Lung (tissue), 12 donors: ENCODE data around the gene CYP51A1. TPM values are rescaled to one million over a fixed set of nuclear protein-coding genes. Genes with fewer than 3 reads are reported as not detected.
"Not testable (repeated sequence)": the region's sequence is repeated elsewhere in the genome, so short reads cannot be mapped to it uniquely, and the experiment has no call there.

Experiments
- ATAC-seq: fragments of 200-7000 bp; cut with Tn5 transposase; one replicate; pipeline ENCODE4 v1.9.1; 2020; ENCODE audit warnings: moderate number of reproducible peaks; ENCODE audit not compliant: insufficient read depth, low FRiP score
- DNase-seq, 3 donors: peaks; one replicate each; pipeline ENCODE4 v3.0.0-alpha.2; 2013 to 2017
- H3K27ac ChIP-seq, 2 donors: one replicate each; pipeline ENCODE4 v1.5.1; 2013; ENCODE audit warnings: mild to moderate bottlenecking in 2 of 2, moderate library complexity in 2 of 2, control low read depth in 1 of 2, inconsistent platforms in 1 of 2, low read depth in 1 of 2, low read length in 1 of 2
- H3K27me3 ChIP-seq, 3 donors: one replicate each; pipeline ENCODE4 v1.5.1; 2013; ENCODE audit warnings: low read length in 2 of 3; ENCODE audit not compliant: control insufficient read depth in 3 of 3, insufficient read depth in 3 of 3
- H3K36me3 ChIP-seq, 4 donors: one replicate each; pipeline ENCODE4 v1.5.1; 2013; ENCODE audit warnings: low read length in 4 of 4, mild to moderate bottlenecking in 1 of 4, moderate library complexity in 1 of 4; ENCODE audit not compliant: control insufficient read depth in 4 of 4, insufficient read depth in 4 of 4
- H3K4me1 ChIP-seq, 5 donors: one replicate each; pipeline ENCODE4 v1.5.1; 2013; ENCODE audit warnings: low read length in 5 of 5, mild to moderate bottlenecking in 2 of 5, moderate library complexity in 1 of 5; ENCODE audit not compliant: control insufficient read depth in 5 of 5, insufficient read depth in 5 of 5
- H3K4me3 ChIP-seq: one replicate; pipeline ENCODE4 v1.5.1; 2013; ENCODE audit warnings: mild to moderate bottlenecking, control low read depth, moderate library complexity
- H3K9ac ChIP-seq, 2 donors: one replicate each; pipeline ENCODE4 v1.5.1; 2013; ENCODE audit warnings: low read length in 2 of 2, control low read depth in 1 of 2; ENCODE audit not compliant: insufficient read depth in 1 of 2
- H3K9me3 ChIP-seq, 4 donors: one replicate each; pipeline ENCODE4 v1.5.1; 2013; ENCODE audit warnings: low read length in 3 of 4, mild to moderate bottlenecking in 1 of 4, moderate library complexity in 1 of 4; ENCODE audit not compliant: control insufficient read depth in 4 of 4, insufficient read depth in 3 of 4
- WGBS, 2 donors: extraction: QIAGEN DNeasy Blood & Tissue Kit; methylation state at CpG; one replicate each; pipeline ENCODE4 v1.1.7; 2013; 5-methylcytosine and 5-hydroxymethylcytosine counted together
- polyA plus RNA-seq, 2 donors: library from polyadenylated mRNA; stranded (reverse); fragments of 200-250 nt; gene quantifications; one replicate each; pipeline ENCODE4 v1.2.1, GENCODE V29; 2013
- total RNA-seq, 2 donors: library from RNA; depleted of rRNA in 1 of 2; stranded (reverse); fragments of >200 nt in 1 of 2; gene quantifications; one replicate each; pipeline ENCODE4 v1.2.1, GENCODE V29; 2014 to 2021
- TF ChIP-seq, protein P1 (sequence below): IDR thresholded peaks from 2 replicates; pipeline ENCODE4 v1.5.1; 2012; ENCODE audit warnings: mild to moderate bottlenecking; ENCODE audit errors: control extremely low read depth, extremely low read depth
- donor health status: control.
- donor health status: control.
- donor health status: Bipolar disorder and iron deficiency.
- donor health status: healthy.
- donor health status: DM: yes; HTN: yes; CAD: no.

Gene CYP51A1
- total and polyA plus RNA-seq, 4 donors = 49.8 to 211 (median 117) TPM

DNA sequence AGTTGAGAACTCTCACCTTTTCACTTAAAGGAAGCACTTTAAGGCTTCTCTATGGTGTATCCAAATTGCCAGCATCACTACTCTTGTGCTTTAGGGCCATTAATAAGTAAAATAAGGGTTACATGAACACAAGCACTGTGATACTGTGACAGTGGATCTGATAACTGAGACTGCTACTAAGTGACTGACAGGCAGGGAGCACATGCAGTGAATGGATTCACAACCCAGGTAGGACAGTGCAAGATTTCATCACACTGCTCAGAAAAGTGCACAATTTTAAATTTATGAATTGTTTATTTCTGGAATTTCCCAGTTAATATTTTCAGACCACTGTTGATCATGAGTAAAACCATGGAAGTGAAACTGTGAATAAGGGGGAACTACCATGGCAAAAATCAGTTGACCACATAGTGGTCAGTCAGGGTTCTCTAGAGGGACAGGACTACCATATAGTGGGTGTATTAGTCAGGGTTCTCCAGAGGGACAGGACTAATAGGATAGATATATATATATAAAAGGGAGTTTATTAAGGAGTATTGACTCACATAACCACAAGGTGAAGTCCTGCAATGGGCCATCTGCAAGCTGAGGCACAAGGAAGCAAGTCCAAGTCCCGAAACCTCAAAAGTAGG, 20.9 kb upstream of the CYP51A1 start:
- no peak for ATAC-seq
- no peak overlapping the region for H3K27ac ChIP-seq
- no peak for DNase-seq
- H3K4me1 ChIP-seq = peaks cover 0 to 8% (median 0%) of the 10 kb centered on the region in 5 donors
- no peak overlapping the region for H3K9ac ChIP-seq
- H3K4me3 ChIP-seq = no peak overlapping the region
- TF ChIP-seq, protein P1, sequence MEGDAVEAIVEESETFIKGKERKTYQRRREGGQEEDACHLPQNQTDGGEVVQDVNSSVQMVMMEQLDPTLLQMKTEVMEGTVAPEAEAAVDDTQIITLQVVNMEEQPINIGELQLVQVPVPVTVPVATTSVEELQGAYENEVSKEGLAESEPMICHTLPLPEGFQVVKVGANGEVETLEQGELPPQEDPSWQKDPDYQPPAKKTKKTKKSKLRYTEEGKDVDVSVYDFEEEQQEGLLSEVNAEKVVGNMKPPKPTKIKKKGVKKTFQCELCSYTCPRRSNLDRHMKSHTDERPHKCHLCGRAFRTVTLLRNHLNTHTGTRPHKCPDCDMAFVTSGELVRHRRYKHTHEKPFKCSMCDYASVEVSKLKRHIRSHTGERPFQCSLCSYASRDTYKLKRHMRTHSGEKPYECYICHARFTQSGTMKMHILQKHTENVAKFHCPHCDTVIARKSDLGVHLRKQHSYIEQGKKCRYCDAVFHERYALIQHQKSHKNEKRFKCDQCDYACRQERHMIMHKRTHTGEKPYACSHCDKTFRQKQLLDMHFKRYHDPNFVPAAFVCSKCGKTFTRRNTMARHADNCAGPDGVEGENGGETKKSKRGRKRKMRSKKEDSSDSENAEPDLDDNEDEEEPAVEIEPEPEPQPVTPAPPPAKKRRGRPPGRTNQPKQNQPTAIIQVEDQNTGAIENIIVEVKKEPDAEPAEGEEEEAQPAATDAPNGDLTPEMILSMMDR = no peak
- no peaks in the 10 kb centered on the region for H3K9me3 ChIP-seq
- 98 to 100% methylated on average over 1 of the region's 1 CpG for WGBS, 2 donors
- H3K27me3 ChIP-seq = no peaks in the 10 kb centered on the region
- no peaks in the 10 kb centered on the region for H3K36me3 ChIP-seq

DNA sequence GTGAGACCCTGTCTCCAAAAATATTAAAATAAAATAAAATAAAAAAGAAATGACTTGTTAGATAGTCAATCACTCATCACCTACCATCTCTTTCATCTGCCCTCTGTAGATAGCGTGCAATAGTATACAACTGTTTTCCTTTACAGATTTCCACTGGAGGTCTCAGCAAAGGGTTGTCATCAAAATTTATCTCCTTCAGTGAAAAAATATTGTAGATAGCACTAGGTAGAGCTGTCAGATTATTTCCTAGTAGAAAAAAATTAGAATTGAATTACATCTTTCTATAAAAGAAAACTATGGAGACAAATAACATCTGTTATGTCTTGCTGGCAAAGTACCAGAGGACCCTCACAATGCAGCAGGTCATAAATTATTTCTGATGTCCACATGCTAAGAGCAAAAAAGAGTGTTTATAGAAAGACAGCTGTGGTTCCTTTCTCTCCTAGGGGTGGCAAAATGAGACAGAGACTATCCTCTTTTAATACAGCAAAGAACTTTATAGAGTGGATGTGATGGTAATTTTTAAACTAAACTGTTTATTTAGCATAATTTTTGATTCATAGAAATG, 16.3 kb upstream of the CYP51A1 start:
- ATAC-seq (no peak), DNase-seq (peak in 2 of 3 donors; percentile 58 to 59)
- Histone ChIP-seq H3K9me3 (no peaks in the 10 kb centered on the region), H3K4me3 (no peak overlapping the region), H3K27me3 (no peaks in the 10 kb centered on the region), H3K36me3 (no peaks in the 10 kb centered on the region), H3K4me1 (peaks cover 0 to 8% (median 0%) of the 10 kb centered on the region in 5 donors), H3K9ac (no peak overlapping the region), H3K27ac (no peak overlapping the region)
- 61 to 77% methylated on average over 1 of the region's 1 CpG for WGBS, 2 donors
- TF ChIP-seq, protein P1 = no peak

DNA sequence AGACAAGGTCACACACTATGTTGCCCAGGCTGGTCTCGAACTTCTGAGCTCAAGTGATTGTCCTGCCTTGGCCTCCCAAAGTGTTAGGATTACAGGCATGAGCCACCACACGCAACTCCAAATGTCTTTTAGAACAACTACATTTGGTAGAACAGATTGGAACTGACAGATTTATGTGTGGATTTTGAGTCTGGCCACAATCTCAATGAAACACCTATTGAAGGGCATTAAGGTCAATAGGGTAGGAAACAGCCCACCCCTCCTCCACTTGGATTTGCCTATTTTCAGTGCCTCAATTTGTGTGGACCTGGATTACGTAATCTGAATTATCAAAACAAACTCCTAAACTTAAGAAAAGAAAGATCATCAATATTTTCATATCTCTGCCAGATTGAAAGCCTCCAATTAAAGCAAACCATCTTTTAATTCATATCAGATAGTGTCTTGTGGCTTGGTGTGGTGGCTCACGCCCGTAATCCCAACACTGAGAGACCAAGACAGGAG, 15.5 kb upstream of the CYP51A1 start:
- no peak for DNase-seq
- H3K36me3 ChIP-seq = no peaks in the 10 kb centered on the region
- no peaks in the 10 kb centered on the region for H3K9me3 ChIP-seq
- H3K9ac ChIP-seq = no peak overlapping the region
- TF ChIP-seq, protein P1 = no peak
- H3K4me3 ChIP-seq = no peak overlapping the region
- 96 to 97% methylated on average over 5 of the region's 5 CpGs for WGBS, 2 donors
- ATAC-seq = no peak
- H3K4me1 ChIP-seq = peaks cover 0 to 8% (median 0%) of the 10 kb centered on the region in 5 donors
- H3K27me3 ChIP-seq = no peaks in the 10 kb centered on the region
- no peak overlapping the region for H3K27ac ChIP-seq

DNA sequence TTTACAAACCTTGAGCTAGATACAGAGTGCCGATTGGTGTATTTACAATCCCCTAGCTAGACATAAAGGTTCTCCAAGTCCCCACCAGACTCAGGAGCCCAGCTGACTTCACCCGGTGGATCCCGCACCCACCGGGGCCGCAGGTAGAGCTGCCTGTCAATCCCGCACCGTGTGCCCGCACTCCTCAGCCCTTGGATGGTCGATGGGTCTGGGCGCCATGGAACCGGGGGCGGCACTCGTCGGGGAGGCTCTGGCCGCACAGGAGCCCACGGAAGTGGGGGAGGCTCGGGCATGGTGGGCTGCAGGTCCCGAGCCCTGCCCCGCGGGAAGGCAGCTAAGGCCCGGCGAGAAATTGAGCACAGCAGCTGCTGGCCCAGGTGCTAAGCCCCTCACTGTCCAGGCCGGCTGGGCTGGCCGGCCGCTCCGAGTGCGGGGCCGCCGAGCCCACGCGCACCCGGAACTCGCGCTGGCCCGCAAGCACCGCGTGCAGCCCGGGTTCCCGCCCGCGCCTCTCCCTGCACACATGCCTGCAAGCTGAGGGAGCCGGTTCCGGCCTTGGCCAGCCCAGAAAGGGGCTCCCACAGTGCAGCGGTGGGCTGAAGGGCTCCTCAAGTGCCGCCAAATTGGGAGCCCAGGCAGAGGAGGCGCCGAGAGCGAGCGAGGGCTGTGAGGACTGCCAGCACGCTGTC, 9.1 kb upstream of the CYP51A1 start:
- H3K27ac ChIP-seq, H3K9me3 ChIP-seq, H3K4me1 ChIP-seq, H3K4me3 ChIP-seq, ATAC-seq, H3K36me3 ChIP-seq, H3K9ac ChIP-seq, DNase-seq, H3K27me3 ChIP-seq: not testable (repeated sequence)
- WGBS, 2 donors = 92 to 93% methylated on average over 46 to 50 of the region's 50 CpGs

DNA sequence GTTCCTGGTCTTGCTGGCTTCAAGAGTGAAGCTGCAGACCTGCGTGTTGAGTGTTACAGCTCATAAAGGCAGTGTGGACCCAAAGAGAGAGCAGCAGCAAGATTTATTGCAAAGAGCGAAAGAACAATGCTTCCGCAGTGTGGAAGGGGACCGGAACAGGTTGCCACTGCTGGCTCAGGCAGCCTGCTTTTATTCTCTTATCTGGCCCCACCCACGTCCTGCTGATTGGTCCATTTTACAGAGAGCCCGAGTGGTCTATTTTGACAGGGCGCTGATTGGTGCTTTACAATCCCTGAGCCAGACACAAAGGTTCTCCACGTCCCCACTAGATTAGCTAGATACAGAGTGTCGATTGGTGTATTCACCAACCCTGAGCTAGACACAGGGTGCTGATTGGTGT, 8.5 kb upstream of the CYP51A1 start:
- not testable (repeated sequence) for H3K4me3 ChIP-seq, H3K36me3 ChIP-seq, H3K27me3 ChIP-seq, ATAC-seq, H3K9me3 ChIP-seq, H3K9ac ChIP-seq, H3K27ac ChIP-seq, H3K4me1 ChIP-seq, DNase-seq
- WGBS, 2 donors = 91 to 93% methylated on average over 9 of the region's 9 CpGs
